ENCODE results near the gene PSMD14.
"Not testable (repeated sequence)": the region's sequence is repeated elsewhere in the genome, so short reads cannot be mapped to it uniquely, and the experiment has no call there.

Gene PSMD14

GRCh38 chr2:161307676-161308075, 549 bp upstream of the PSMD14 start:
- DNase-seq (ENCODE audit: insufficient read length), result no peak
- TF ChIP-seq POLR2AphosphoS5 (IDR thresholded peaks at IDR 0.05; ENCODE audit: low read depth, low read length) (no peak), POLR2A (IDR thresholded peaks at IDR 0.05; ENCODE audit: low read depth, low read length) (no peak), TAF1 (IDR thresholded peaks at IDR 0.05; ENCODE audit: borderline replicate concordance, low read depth, low read length) (no peak)
- FAIRE-seq, result no peak

- DNase-seq (ENCODE audit: insufficient read length), result no peak
- TF ChIP-seq TAF1 (IDR thresholded peaks at IDR 0.05; ENCODE audit: borderline replicate concordance, low read depth, low read length), result no peak
- TF ChIP-seq POLR2A (IDR thresholded peaks at IDR 0.05; ENCODE audit: low read depth, low read length), result no peak
- TF ChIP-seq POLR2AphosphoS5 (IDR thresholded peaks at IDR 0.05; ENCODE audit: low read depth, low read length), result no peak
- FAIRE-seq, result peak; percentile 24
Measured at GRCh38 chr2:161312996-161313395, 4.8 kb downstream of the PSMD14 start.

GRCh38 chr2:161315380-161315779, 7.2 kb downstream of the PSMD14 start:
- DNase-seq (ENCODE audit: insufficient read length) (no peak), FAIRE-seq (no peak)
- TF ChIP-seq TAF1 (IDR thresholded peaks at IDR 0.05; ENCODE audit: borderline replicate concordance, low read depth, low read length) (no peak), POLR2AphosphoS5 (IDR thresholded peaks at IDR 0.05; ENCODE audit: low read depth, low read length) (no peak), POLR2A (IDR thresholded peaks at IDR 0.05; ENCODE audit: low read depth, low read length) (no peak)

GRCh38 chr2:161316701-161317100, 8.5 kb downstream of the PSMD14 start:
- DNase-seq (ENCODE audit: insufficient read length), result no peak
- no peak for FAIRE-seq
- TF ChIP-seq POLR2A (IDR thresholded peaks at IDR 0.05; ENCODE audit: low read depth, low read length), result no peak
- TF ChIP-seq TAF1 (IDR thresholded peaks at IDR 0.05; ENCODE audit: borderline replicate concordance, low read depth, low read length), result no peak
- TF ChIP-seq POLR2AphosphoS5 (IDR thresholded peaks at IDR 0.05; ENCODE audit: low read depth, low read length), result no peak

DNA sequence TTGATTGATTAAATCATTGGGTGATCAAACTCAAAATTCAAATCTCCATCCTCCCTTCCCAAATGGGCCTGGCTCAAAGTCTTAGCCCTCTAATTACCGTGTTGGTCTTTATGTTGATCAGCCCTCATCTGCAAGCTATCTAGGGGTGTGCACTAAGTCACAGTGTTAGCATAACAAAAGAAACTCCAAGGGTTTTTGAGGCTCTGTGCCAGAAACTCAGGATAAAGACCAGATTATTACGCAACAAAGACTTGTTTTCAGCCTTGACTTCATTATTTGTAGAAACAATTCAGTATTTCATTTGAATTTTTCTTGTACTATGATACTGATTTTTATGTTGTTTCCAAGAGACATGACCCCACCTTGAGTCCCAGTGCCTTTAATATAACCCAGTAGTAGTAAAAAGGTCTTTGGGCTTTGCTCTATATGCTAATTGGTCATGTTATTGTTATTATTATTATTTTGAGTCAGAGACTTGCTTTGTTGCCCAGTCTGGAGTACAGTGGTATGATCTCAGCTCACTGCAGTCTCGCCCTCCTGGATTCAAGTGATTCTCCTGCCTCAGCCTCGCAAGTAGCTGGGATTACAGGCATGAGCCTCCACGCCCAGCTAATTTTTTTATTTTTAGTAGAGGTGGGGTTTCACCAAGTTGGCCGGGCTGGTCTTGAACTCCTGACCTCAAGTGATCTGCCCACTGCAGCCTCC, 13.9 kb downstream of the PSMD14 start:
- FAIRE-seq (no peak), DNase-seq (ENCODE audit: insufficient read length) (no peak)
- no peak for TF ChIP-seq TAF1 (IDR thresholded peaks at IDR 0.05; ENCODE audit: borderline replicate concordance, low read depth, low read length)
- TF ChIP-seq POLR2A (IDR thresholded peaks at IDR 0.05; ENCODE audit: low read depth, low read length), result no peak
- no peak for TF ChIP-seq POLR2AphosphoS5 (IDR thresholded peaks at IDR 0.05; ENCODE audit: low read depth, low read length)

- DNase-seq (ENCODE audit: insufficient read length) (no peak), FAIRE-seq (peak; percentile 30)
- no peak for TF ChIP-seq POLR2A (IDR thresholded peaks at IDR 0.05; ENCODE audit: low read depth, low read length)
- TF ChIP-seq TAF1 (IDR thresholded peaks at IDR 0.05; ENCODE audit: borderline replicate concordance, low read depth, low read length), result no peak
- TF ChIP-seq POLR2AphosphoS5 (IDR thresholded peaks at IDR 0.05; ENCODE audit: low read depth, low read length), result no peak
Measured at GRCh38 chr2:161324876-161325275, 16.7 kb downstream of the PSMD14 start.

- DNase-seq (ENCODE audit: insufficient read length) (no peak), FAIRE-seq (no peak)
- no peak for TF ChIP-seq POLR2AphosphoS5 (IDR thresholded peaks at IDR 0.05; ENCODE audit: low read depth, low read length)
- no peak for TF ChIP-seq TAF1 (IDR thresholded peaks at IDR 0.05; ENCODE audit: borderline replicate concordance, low read depth, low read length)
Measured at GRCh38 chr2:161327582-161327981, 19.4 kb downstream of the PSMD14 start.

DNA sequence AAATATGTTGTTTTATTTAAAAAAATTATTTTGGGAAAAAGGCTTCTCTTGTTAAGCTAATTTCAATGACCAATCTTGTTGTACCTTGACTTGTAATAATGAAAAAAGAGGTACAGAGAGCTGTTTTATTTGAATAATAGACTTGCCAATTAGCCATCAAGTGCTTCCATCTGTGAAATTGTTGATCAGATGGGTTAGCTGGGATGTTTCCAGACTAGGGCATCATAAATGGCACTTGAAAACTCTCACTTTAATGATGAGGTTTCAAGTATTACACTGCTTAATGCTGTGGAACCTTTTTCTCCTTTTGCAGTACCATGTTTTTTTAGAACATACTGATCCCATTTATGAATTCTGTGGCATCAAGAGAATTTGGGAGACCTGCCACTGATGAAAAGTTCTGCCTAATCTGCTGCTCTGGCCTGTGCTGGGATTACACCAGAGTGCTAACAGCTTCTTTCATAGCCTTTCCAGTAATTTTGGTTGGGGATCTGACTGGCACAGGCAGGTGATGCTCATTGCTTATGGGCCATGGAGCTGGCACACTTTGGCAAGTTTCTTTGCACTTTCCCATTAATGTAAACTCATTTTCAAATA, 24.2 kb downstream of the PSMD14 start:
- FAIRE-seq, result no peak
- no peak for TF ChIP-seq POLR2A (IDR thresholded peaks at IDR 0.05; ENCODE audit: low read depth, low read length)
- TF ChIP-seq POLR2AphosphoS5 (IDR thresholded peaks at IDR 0.05; ENCODE audit: low read depth, low read length), result no peak
- no peak for TF ChIP-seq TAF1 (IDR thresholded peaks at IDR 0.05; ENCODE audit: borderline replicate concordance, low read depth, low read length)

DNA sequence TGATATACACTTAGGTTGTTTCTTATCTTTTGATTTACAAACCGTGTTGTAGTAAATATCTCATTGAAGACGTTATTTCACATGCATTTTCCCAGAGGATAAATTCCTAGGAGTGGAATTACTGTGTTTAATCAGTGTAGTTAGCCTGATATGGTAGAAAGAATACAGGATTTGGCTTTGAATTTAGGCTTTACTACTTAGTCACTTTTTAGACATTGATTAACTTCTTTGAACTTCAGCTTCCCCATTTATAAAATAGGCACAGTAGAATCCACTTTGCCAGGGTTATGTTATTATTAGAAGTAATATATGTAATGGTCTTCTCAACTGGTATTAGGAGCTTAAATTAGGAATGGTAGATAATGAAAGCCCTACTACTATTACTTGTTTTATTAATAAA, 27.4 kb downstream of the PSMD14 start:
- TF ChIP-seq TAF1 (IDR thresholded peaks at IDR 0.05; ENCODE audit: borderline replicate concordance, low read depth, low read length) (no peak), POLR2A (IDR thresholded peaks at IDR 0.05; ENCODE audit: low read depth, low read length) (no peak), POLR2AphosphoS5 (IDR thresholded peaks at IDR 0.05; ENCODE audit: low read depth, low read length) (no peak)
- DNase-seq (ENCODE audit: insufficient read length) (no peak), FAIRE-seq (no peak)

More for the DNA sequence above, 24.2 kb downstream of the PSMD14 start:
- DNase-seq (ENCODE audit: insufficient read length), result no peak

DNA sequence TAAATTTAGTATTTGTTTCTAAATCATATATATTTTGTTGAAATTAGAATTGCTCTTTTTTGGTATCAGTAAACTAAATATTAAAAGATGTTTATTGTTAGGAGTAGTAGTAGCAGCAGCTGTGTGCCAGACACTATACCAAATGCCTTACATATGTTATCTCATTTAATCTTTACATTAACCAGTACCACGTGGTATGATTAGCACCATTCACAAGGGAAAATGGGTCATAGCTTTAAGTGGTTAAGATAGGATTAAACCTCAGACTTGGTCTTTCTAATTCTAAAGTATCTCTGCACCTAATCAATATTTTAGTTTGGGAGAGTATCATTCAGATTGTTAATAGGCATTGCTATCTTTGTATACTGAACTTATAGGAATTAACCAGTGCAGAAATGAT, 29.0 kb downstream of the PSMD14 start:
- TF ChIP-seq POLR2A (IDR thresholded peaks at IDR 0.05; ENCODE audit: low read depth, low read length), result no peak
- no peak for TF ChIP-seq TAF1 (IDR thresholded peaks at IDR 0.05; ENCODE audit: borderline replicate concordance, low read depth, low read length)
- no peak for TF ChIP-seq POLR2AphosphoS5 (IDR thresholded peaks at IDR 0.05; ENCODE audit: low read depth, low read length)
- no peak for DNase-seq (ENCODE audit: insufficient read length)
- FAIRE-seq, result no peak

GRCh38 chr2:161339532-161339931, 31.3 kb downstream of the PSMD14 start:
- DNase-seq (ENCODE audit: insufficient read length), result not testable (repeated sequence)
- peak; percentile 24 for FAIRE-seq

GRCh38 chr2:161340930-161341413, 32.7 kb downstream of the PSMD14 start:
- not testable (repeated sequence) for FAIRE-seq; DNase-seq (ENCODE audit: insufficient read length)

All from GM12892 (cell line).